ENCODE results near the gene APEH. TPM values are rescaled to one million over a fixed set of nuclear protein-coding genes. Genes with fewer than 3 reads are reported as not detected.
A peak's percentile ranks its signal among the peaks of the same experiment; 100 is the strongest.

APEH gene
- total RNA-seq, 1 donor from 2014 or later, result 150 TPM

DNA sequence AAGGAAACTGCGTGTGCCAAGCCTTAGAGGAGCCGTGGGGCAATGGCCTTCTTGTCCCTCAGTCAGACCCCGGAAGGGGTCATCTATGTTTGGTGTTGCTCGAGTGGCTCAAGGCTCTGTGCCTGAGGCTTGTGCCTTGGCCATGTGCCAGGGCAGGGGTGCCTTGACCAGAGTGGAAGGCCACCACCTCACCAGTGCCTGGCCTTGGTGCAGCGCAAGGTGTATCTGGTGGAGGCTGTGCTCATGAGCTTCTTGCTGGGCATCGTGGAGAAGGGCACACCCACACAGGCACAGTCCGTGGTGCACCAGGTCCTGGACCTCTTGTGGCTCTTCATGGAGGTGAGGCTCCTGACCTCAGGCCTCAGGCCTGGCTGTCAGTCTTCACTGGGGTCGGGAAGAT lies 25.9 kb downstream of the APEH start:
- H3K27ac Mint-ChIP-seq (ENCODE audit: unreplicated experiment), result no peak overlapping the region
- H3K27me3 Mint-ChIP-seq (ENCODE audit: low read depth), result no peaks in the 10 kb centered on the region

GRCh38 chr3:49700453-49701128 lies 26.4 kb downstream of the APEH start:
- TF ChIP-seq, protein P1, sequence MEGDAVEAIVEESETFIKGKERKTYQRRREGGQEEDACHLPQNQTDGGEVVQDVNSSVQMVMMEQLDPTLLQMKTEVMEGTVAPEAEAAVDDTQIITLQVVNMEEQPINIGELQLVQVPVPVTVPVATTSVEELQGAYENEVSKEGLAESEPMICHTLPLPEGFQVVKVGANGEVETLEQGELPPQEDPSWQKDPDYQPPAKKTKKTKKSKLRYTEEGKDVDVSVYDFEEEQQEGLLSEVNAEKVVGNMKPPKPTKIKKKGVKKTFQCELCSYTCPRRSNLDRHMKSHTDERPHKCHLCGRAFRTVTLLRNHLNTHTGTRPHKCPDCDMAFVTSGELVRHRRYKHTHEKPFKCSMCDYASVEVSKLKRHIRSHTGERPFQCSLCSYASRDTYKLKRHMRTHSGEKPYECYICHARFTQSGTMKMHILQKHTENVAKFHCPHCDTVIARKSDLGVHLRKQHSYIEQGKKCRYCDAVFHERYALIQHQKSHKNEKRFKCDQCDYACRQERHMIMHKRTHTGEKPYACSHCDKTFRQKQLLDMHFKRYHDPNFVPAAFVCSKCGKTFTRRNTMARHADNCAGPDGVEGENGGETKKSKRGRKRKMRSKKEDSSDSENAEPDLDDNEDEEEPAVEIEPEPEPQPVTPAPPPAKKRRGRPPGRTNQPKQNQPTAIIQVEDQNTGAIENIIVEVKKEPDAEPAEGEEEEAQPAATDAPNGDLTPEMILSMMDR (conservative IDR thresholded peaks at IDR 0.05), result no peak
- no peak for DNase-seq (ENCODE audit: low read depth, low spot score)
- H3K27ac Mint-ChIP-seq (ENCODE audit: unreplicated experiment), result no peak overlapping the region
- H3K27me3 Mint-ChIP-seq (ENCODE audit: low read depth), result no peaks in the 10 kb centered on the region
- no peak overlapping the region for H3K4me3 Mint-ChIP-seq
- no peaks in the 10 kb centered on the region for H3K9me3 Mint-ChIP-seq
- H3K36me3 Mint-ChIP-seq (ENCODE audit: low read depth), result no peaks in the 10 kb centered on the region
- H3K4me1 Mint-ChIP-seq, result no peaks in the 10 kb centered on the region

More for the DNA sequence above, 25.9 kb downstream of the APEH start:
- no peak for DNase-seq (ENCODE audit: low read depth, low spot score)
- Mint-ChIP-seq H3K9me3 (no peaks in the 10 kb centered on the region), H3K4me3 (no peak overlapping the region), H3K4me1 (no peaks in the 10 kb centered on the region), H3K36me3 (ENCODE audit: low read depth) (no peaks in the 10 kb centered on the region)
- TF ChIP-seq, protein P1 (conservative IDR thresholded peaks at IDR 0.05), result no peak

GRCh38 chr3:49701388-49702077 lies 27.4 kb downstream of the APEH start:
- Mint-ChIP-seq H3K27ac (ENCODE audit: unreplicated experiment) (no peak overlapping the region), H3K4me3 (no peak overlapping the region), H3K27me3 (ENCODE audit: low read depth) (no peaks in the 10 kb centered on the region), H3K36me3 (ENCODE audit: low read depth) (no peaks in the 10 kb centered on the region), H3K4me1 (no peaks in the 10 kb centered on the region), H3K9me3 (no peaks in the 10 kb centered on the region)
- TF ChIP-seq, protein P1 (conservative IDR thresholded peaks at IDR 0.05), result peak; percentile 44
- DNase-seq (ENCODE audit: low read depth, low spot score), result no peak

- H3K4me1 Mint-ChIP-seq, result no peaks in the 10 kb centered on the region
- H3K9me3 Mint-ChIP-seq, result no peaks in the 10 kb centered on the region
- DNase-seq (ENCODE audit: low read depth, low spot score), result no peak
- no peaks in the 10 kb centered on the region for H3K36me3 Mint-ChIP-seq (ENCODE audit: low read depth)
- no peaks in the 10 kb centered on the region for H3K27me3 Mint-ChIP-seq (ENCODE audit: low read depth)
- H3K27ac Mint-ChIP-seq (ENCODE audit: unreplicated experiment), result no peak overlapping the region
- TF ChIP-seq, protein P1 (conservative IDR thresholded peaks at IDR 0.05), result no peak
- H3K4me3 Mint-ChIP-seq, result no peak overlapping the region
These were observed 28.5 kb downstream of the APEH start for GRCh38 chr3:49702672-49703071.

- TF ChIP-seq, protein P1 (conservative IDR thresholded peaks at IDR 0.05), result peak; percentile 87
- no peaks in the 10 kb centered on the region for H3K4me1 Mint-ChIP-seq
- no peaks in the 10 kb centered on the region for H3K36me3 Mint-ChIP-seq (ENCODE audit: low read depth)
- no peaks in the 10 kb centered on the region for H3K9me3 Mint-ChIP-seq
- H3K27ac Mint-ChIP-seq (ENCODE audit: unreplicated experiment), result no peak overlapping the region
- peak overlapping the region; percentile 61 for H3K4me3 Mint-ChIP-seq
- no peaks in the 10 kb centered on the region for H3K27me3 Mint-ChIP-seq (ENCODE audit: low read depth)
- peak; percentile 61 for DNase-seq (ENCODE audit: low read depth, low spot score)
These were observed 29.3 kb downstream of the APEH start for GRCh38 chr3:49703443-49703927.

All from neural crest cell (in vitro differentiated cells).